AG04449 (cell line): ENCODE results near the gene GAL.

Experiments used
- CTCF ChIA-PET: fragments of 350-600 bp; formaldehyde crosslinking; extraction: SDS; loops from one replicate; lab custom pipeline; 2021; ENCODE audit warnings: antibody characterized with exemption; lab: Yijun Ruan, JAX
- POLR2A ChIA-PET: fragments of 400-600, 350-600 bp; formaldehyde crosslinking; extraction: SDS; loops from one replicate; lab custom pipeline; 2020; ENCODE audit warnings: antibody characterized with exemption, inconsistent platforms; lab: Yijun Ruan, JAX
- DNase-seq: peaks from one replicate; pipeline ENCODE4 v3.0.0-alpha.2; 2010; ENCODE audit warnings: low read depth, low spot score
- H3K4me3 ChIP-seq: 2 replicates; pipeline ENCODE4 v1.5.1; 2011; ENCODE audit warnings: low read depth, mild to moderate bottlenecking, control low read depth, low read length
- TF ChIP-seq, protein P1 (sequence below): IDR thresholded peaks from one replicate; pipeline ENCODE4 v1.5.1; 2011; ENCODE audit warnings: mild to moderate bottlenecking, moderate library complexity, low read length, control low read depth, inconsistent platforms; ENCODE audit not compliant: insufficient read depth; ENCODE audit errors: missing control alignments

The GAL gene

DNA sequence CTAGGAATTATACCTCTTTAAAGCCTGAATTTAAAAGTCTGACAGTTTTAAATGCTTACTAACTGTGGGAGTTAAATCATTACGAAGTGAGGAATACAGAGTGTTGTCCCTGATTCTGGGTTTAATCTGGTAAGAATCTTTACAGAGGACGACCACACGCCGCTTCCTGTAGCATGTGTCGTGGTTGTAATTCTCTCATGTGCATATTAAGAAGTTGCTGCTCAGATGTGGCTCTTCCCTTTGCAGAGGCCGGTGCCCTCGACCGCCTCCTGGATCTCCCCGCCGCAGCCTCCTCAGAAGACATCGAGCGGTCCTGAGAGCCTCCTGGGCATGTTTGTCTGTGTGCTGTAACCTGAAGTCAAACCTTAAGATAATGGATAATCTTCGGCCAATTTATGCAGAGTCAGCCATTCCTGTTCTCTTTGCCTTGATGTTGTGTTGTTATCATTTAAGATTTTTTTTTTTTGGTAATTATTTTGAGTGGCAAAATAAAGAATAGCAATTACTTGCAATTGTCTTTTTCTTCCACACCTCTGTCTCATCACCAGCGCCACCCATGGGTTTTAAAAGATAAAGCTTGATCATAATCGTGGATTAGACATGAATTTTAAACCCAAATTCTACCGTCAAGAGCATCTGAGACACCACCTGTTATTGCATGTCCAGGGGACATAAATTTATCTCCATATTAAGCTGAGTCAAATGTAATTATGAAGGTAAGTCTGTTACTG is 6.5 kb downstream of the GAL start:
- H3K4me3 ChIP-seq, result no peak overlapping the region
- no peak for DNase-seq
- CTCF ChIA-PET, result no interaction called here
- TF ChIP-seq, protein P1, sequence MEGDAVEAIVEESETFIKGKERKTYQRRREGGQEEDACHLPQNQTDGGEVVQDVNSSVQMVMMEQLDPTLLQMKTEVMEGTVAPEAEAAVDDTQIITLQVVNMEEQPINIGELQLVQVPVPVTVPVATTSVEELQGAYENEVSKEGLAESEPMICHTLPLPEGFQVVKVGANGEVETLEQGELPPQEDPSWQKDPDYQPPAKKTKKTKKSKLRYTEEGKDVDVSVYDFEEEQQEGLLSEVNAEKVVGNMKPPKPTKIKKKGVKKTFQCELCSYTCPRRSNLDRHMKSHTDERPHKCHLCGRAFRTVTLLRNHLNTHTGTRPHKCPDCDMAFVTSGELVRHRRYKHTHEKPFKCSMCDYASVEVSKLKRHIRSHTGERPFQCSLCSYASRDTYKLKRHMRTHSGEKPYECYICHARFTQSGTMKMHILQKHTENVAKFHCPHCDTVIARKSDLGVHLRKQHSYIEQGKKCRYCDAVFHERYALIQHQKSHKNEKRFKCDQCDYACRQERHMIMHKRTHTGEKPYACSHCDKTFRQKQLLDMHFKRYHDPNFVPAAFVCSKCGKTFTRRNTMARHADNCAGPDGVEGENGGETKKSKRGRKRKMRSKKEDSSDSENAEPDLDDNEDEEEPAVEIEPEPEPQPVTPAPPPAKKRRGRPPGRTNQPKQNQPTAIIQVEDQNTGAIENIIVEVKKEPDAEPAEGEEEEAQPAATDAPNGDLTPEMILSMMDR, result no peak
- POLR2A ChIA-PET, result no interaction called here

- H3K4me3 ChIP-seq, result no peak overlapping the region
- POLR2A ChIA-PET, result no interaction called here
- no peak for DNase-seq
- CTCF ChIA-PET, result no interaction called here
- TF ChIP-seq, protein P1, result no peak
Observed at GRCh38 chr11:68691402-68691784, 7.0 kb downstream of the GAL start.

- ChIA-PET POLR2A (no interaction called here), CTCF (no interaction called here)
- no peak overlapping the region for H3K4me3 ChIP-seq
- TF ChIP-seq, protein P1, result no peak
- no peak for DNase-seq
Observed at GRCh38 chr11:68692115-68692514, 7.8 kb downstream of the GAL start.

DNA sequence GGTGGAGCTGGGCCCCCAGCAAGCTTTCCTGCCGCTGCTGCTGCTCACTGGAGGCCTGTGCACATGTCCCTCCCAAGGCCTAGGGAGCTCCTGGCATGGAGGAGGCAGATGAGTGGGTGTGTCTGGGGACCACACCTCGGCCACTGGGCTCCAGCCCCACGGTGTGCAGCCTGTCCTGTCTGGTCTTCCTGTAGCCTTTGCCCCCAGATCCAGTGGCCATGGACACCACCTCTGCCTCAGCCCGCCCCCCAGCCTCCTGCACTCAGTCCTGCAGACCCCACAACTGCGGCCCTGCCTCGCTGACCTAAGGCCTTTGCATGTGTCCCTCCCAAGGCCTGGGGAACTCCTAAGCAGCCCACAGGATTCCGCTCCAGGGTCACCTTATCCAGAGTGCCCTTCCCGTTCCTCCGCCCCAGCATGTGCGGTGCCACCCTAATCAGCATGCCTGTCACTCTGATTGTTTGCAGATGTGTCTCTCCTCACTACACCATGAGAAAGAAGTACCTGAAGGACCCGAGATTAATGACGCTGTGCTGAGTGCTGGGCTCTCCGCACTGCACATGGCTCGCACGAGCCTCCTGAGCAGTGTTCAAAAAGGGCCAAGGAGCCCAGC is 8.6 kb downstream of the GAL start:
- ChIA-PET CTCF (no interaction called here), POLR2A (no interaction called here)
- DNase-seq, result no peak
- TF ChIP-seq, protein P1, result no peak
- H3K4me3 ChIP-seq, result no peak overlapping the region

- ChIA-PET POLR2A (no interaction called here), CTCF (no interaction called here)
- H3K4me3 ChIP-seq, result no peak overlapping the region
- TF ChIP-seq, protein P1, result no peak
- no peak for DNase-seq
Observed at GRCh38 chr11:68693484-68693882, 9.1 kb downstream of the GAL start.

GRCh38 chr11:68694431-68695297 is 10.3 kb downstream of the GAL start:
- no peak for DNase-seq
- CTCF ChIA-PET, result no interaction called here
- TF ChIP-seq, protein P1, result no peak
- POLR2A ChIA-PET, result interaction anchor here (0.6 kb wide), 1 partner anchor 49 kb away, joined by 3 read pairs; no protein-coding TSS in a partner anchor
- no peak overlapping the region for H3K4me3 ChIP-seq
